ENCODE measurements around the gene KDM2B.

The KDM2B gene

DNA sequence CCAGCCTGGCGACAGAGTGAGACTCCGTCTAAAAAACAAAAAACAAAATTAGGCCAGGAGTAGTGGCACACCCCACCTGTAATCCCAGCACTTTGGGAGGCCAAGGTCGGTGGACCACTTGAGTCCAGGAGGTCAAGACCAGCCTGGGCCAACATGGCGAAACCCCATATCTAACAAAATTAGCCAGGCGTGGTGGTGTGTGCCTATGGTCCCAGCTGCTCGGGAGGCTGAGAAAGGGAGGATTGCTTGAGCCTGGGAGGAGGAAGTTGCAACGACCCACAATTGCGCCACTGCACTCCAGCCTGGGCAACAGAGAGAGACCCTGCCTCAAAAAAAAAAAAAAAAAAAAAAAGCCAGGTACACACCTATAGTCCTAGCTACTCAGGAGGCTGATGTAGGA is 37.0 kb downstream of the KDM2B start:
- TF ChIP-seq EZH2 (optimal IDR thresholded peaks at IDR 0.05; ENCODE audit: low read depth, low read length) (no peak), EZH2phosphoT487 (IDR thresholded peaks at IDR 0.05; ENCODE audit: low read length) (no peak), CTCF (IDR thresholded peaks at IDR 0.05; ENCODE audit: low read length) (no peak)
- H2AFZ ChIP-seq (ENCODE audit: low read length): no peak overlapping the region
- no peaks in the 10 kb centered on the region for H4K20me1 ChIP-seq (ENCODE audit: insufficient read depth, low read length)

GRCh38 chr12:121539908-121540307 is 40.9 kb downstream of the KDM2B start:
- Histone ChIP-seq H3F3A (ENCODE audit: insufficient read depth, low read length) (peaks cover 11% of the 10 kb centered on the region; the same call in 1 of the 2 replicates), H3K27ac (ENCODE audit: low read length) (no peak overlapping the region), H3K4me2 (ENCODE audit: low read depth, low read length) (no peak overlapping the region), H3K27me3 (replicated peaks; ENCODE audit: insufficient read depth, low read length) (no peaks in the 10 kb centered on the region), H4K20me1 (ENCODE audit: insufficient read depth, low read length) (no peaks in the 10 kb centered on the region), H2AFZ (ENCODE audit: low read length) (no peak overlapping the region), H3K79me2 (ENCODE audit: low read length) (peaks cover 5% of the 10 kb centered on the region; the same call in 1 of the 2 replicates), H3K9me3 (replicated peaks; ENCODE audit: insufficient read depth, low read length) (no peaks in the 10 kb centered on the region), H3K9ac (ENCODE audit: low read length) (no peak overlapping the region), H3K4me1 (ENCODE audit: low read length) (0 out of 2 replicates have a peak, but pooled peaks cover 6% of the 10 kb centered on the region), H3K9me2 (replicated peaks; ENCODE audit: insufficient read depth, low read length) (no peaks in the 10 kb centered on the region), H3K36me3 (replicated peaks; ENCODE audit: insufficient read depth, low read length) (no peaks in the 10 kb centered on the region), H3K4me3 (ENCODE audit: low read length) (no peak overlapping the region)
- DNase-seq: no peak
- TF ChIP-seq CTCF (IDR thresholded peaks at IDR 0.05; ENCODE audit: low read length): no peak
- TF ChIP-seq EZH2 (optimal IDR thresholded peaks at IDR 0.05; ENCODE audit: low read depth, low read length): no peak
- no peak for TF ChIP-seq EZH2phosphoT487 (IDR thresholded peaks at IDR 0.05; ENCODE audit: low read length)

More for the DNA sequence above, 37.0 kb downstream of the KDM2B start:
- no peak overlapping the region for H3K27ac ChIP-seq (ENCODE audit: low read length)
- H3K36me3 ChIP-seq (replicated peaks; ENCODE audit: insufficient read depth, low read length): no peaks in the 10 kb centered on the region
- no peak overlapping the region for H3K9ac ChIP-seq (ENCODE audit: low read length)
- H3K9me2 ChIP-seq (replicated peaks; ENCODE audit: insufficient read depth, low read length): no peaks in the 10 kb centered on the region
- no peaks in the 10 kb centered on the region for H3K27me3 ChIP-seq (replicated peaks; ENCODE audit: insufficient read depth, low read length)
- H3K4me3 ChIP-seq (ENCODE audit: low read length): no peak overlapping the region
- H3K79me2 ChIP-seq (ENCODE audit: low read length): no peaks in the 10 kb centered on the region
- no peak for DNase-seq
- H3F3A ChIP-seq (ENCODE audit: insufficient read depth, low read length): no peaks in the 10 kb centered on the region
- no peak overlapping the region for H3K4me2 ChIP-seq (ENCODE audit: low read depth, low read length)
- no peaks in the 10 kb centered on the region for H3K9me3 ChIP-seq (replicated peaks; ENCODE audit: insufficient read depth, low read length)
- no peaks in the 10 kb centered on the region for H3K4me1 ChIP-seq (ENCODE audit: low read length)

GRCh38 chr12:121538699-121539061 is 42.1 kb downstream of the KDM2B start:
- H3K9me2 ChIP-seq (replicated peaks; ENCODE audit: insufficient read depth, low read length): no peaks in the 10 kb centered on the region
- H3F3A ChIP-seq (ENCODE audit: insufficient read depth, low read length): peaks cover 11% of the 10 kb centered on the region; the same call in 1 of the 2 replicates
- 0 out of 2 replicates have a peak, but pooled peaks cover 6% of the 10 kb centered on the region for H3K4me1 ChIP-seq (ENCODE audit: low read length)
- no peaks in the 10 kb centered on the region for H3K36me3 ChIP-seq (replicated peaks; ENCODE audit: insufficient read depth, low read length)
- no peaks in the 10 kb centered on the region for H3K27me3 ChIP-seq (replicated peaks; ENCODE audit: insufficient read depth, low read length)
- no peaks in the 10 kb centered on the region for H3K9me3 ChIP-seq (replicated peaks; ENCODE audit: insufficient read depth, low read length)
- H3K4me3 ChIP-seq (ENCODE audit: low read length): peak overlapping the region; percentile 57
- peak; percentile 49 for DNase-seq
- H3K79me2 ChIP-seq (ENCODE audit: low read length): peaks cover 5% of the 10 kb centered on the region; the same call in 1 of the 2 replicates
- H3K9ac ChIP-seq (ENCODE audit: low read length): peak overlapping the region; percentile 73; the same call in 1 of the 2 replicates
- H2AFZ ChIP-seq (ENCODE audit: low read length): 0 out of 2 replicates have a peak overlapping the region, but pooled peaks have one; percentile 30
- no peaks in the 10 kb centered on the region for H4K20me1 ChIP-seq (ENCODE audit: insufficient read depth, low read length)
- H3K27ac ChIP-seq (ENCODE audit: low read length): peak overlapping the region; percentile 67; the same call in 1 of the 2 replicates
- H3K4me2 ChIP-seq (ENCODE audit: low read depth, low read length): peak overlapping the region; percentile 68
- no peak for TF ChIP-seq EZH2 (optimal IDR thresholded peaks at IDR 0.05; ENCODE audit: low read depth, low read length)
- TF ChIP-seq CTCF (IDR thresholded peaks at IDR 0.05; ENCODE audit: low read length): no peak
- no peak for TF ChIP-seq EZH2phosphoT487 (IDR thresholded peaks at IDR 0.05; ENCODE audit: low read length)

Data from MM.1S (cell line).